Stimulated activated CD8-positive, alpha-beta memory T cell treated with anti-CD3 and anti-CD28 coated beads, Interleukin-15, amount 100 ng/mL, for 48 hours (primary cell): ENCODE measurements around the gene STK26.
"Not testable (repeated sequence)": the region's sequence is repeated elsewhere in the genome, so short reads cannot be mapped to it uniquely, and the experiment has no call there.

Source experiments
- DNase-seq, 2 donors: peaks; one replicate each; pipeline ENCODE4 v3.0.0-alpha.2; 2020; ENCODE audit warnings: low read depth in 2 of 2

The STK26 gene

DNA sequence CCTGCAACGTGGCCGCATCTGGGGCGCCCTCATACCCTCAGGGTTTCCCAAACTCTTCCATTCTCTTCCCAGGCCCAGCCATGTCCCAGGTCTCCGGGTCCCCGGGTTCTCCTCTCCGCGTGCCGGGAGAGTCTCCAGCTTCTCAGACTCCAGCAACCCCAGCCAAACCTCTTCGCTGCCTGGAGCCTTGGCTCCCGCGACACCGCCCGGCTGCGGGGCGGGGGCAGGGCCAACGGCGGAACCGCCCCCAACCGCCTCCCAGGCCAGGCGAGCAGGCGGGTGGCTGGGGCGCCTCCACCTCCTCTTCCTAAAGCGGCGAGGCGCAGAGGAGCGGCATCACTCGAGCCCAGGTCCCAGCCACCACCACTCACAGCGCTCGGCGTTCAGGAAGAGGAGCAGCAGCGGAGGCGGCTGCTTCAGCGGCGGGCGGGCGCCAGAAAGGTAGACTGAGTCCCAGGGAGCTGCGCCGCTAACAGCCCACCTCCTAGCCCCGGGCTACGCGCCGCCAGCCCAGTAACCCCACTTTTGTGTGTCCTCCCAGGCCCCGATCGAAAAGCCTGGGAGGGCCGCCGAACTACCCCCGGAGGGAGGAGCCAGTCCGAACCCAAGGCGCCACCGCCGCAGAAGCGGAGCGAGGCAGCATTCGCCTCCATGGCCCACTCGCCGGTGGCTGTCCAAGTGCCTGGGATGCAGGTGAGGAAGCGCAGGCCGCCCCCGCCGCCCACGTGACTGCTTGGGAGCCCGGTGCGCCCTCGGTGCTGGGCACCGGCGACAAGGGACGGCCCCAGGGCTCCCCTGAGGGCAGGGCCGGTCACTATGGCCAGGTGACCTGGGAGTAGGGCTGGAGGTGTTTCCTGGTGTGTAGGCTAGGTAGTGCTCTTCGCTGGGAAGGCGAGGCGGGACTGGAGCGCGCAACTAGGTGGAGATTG lies at the start of gene STK26:
TSS of gene STK26 (plus strand) at position 336 of the 929 bp plus-strand sequence. CDS start at position 652, 316 bp downstream.
- DNase-seq, result peak; percentile 71 to 74

DNA sequence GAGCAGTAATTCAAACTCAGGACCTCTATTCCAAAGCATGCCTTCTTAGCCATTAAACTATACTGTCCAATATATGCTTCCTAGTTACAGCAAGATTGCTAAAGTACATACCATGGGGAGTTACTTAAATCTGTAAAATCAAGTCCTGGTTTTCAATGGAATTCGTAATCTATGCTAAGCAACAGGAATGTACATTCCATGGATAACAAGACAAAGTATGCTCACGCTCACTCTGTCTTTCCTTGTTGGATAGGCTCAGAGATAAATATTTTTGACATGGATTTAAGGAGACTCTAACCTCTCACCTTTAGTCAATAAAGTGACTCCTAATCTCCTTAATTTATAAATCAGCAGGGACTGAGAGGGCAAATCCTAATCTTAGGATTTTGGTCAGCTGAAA lies 47.3 kb upstream of the STK26 start:
- no peak for DNase-seq

DNA sequence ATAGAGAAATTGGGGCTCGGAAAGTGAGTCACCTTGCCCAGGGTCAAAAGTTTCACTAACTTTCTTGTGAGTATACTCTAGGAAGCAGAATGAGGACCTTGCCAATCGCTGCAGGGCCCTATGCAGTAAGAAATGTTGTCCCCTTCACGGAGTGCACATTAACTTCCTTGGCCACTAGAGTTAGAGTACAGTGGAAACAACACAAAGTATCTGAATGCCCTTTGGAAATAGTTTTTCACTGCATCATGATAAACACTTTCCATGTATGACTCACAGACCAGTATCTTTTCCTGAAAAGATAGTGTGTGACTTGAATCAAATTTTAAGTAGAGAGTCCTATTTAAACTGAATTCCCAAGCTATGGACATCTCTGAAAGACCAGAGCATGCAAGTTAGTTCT lies 45.5 kb upstream of the STK26 start:
- DNase-seq, result no peak

DNA sequence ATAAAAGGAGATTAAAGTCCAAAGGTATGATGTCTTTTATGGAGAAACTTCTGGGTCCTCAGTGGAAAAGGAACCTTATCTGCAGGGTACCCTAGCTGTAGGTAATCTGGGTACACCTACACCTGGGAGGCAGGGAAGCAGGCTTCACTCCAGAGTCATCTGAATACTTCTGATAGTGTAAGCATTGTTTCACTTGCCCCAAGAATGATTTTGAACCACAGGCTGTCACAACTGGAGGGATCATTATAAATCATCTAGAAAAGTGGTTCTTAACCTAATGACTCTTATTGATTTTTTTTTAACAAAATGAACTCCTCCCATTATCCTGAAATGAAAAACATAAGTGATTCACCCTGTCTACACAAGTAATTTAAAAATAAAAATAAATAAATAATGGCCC lies 44.0 kb upstream of the STK26 start:
- no peak for DNase-seq

DNA sequence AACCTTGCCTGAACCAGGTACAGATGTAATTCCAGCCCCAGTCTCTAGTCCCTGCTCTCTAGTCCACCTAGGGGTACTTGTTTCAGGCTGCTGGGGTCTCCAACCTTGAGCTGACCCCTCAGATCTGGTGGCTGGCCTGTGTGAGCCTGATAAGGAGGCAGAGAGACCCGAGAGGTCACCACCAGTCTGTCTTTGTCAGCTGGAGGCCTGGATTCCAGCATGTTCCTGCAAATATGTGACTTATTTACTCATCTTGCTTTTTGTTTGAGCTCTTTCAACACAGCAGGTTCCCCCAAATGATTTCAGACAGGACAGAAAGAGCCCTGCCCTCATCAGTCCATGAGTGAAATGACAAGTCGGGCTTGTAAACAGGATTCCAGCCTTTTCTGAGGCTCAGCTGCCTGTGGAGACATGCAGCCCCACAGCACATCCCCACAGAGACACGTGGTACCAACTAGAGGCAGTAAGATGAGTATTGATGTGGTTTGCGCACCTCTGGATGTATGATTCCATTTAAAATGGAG lies 37.5 kb upstream of the STK26 start:
- no peak for DNase-seq

DNA sequence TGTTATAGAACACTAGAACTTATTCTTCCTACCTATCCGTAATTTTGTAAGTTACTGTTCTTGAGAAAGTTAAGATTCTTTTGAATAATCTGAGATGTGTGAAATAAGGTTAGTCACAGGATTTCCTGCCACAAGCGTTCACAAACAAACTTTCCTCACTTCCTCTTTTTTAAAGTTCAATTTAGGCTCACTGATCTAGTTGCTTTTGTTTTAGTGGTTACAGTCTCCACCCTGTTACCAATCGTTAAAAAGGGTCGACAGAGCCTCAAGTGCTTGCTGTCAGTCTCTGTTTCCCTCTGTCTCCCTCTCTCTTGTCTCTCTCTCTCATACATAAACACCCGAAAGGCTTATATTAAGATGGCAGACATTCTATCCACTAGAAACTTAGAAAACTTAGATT lies 35.9 kb upstream of the STK26 start:
- no peak for DNase-seq

DNA sequence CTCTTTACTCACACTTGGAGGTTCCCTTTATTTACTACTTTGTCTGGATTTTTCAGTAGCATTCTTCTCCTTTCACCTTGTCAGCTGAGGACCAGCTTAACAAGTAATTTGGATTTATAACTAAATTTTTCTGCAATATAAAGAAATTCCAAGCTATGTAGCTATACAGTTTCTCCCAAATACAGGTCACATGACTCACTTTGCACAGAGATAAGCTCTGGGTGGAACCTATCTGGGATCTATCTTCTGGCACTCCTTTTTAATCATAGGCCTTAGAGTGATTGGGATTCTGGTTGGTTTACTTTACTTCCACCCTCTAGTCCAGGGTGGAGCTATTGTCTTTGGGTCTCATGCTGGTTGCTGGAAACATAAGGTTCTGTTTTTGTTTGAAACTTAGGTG lies 34.9 kb upstream of the STK26 start:
- DNase-seq, result no peak

DNA sequence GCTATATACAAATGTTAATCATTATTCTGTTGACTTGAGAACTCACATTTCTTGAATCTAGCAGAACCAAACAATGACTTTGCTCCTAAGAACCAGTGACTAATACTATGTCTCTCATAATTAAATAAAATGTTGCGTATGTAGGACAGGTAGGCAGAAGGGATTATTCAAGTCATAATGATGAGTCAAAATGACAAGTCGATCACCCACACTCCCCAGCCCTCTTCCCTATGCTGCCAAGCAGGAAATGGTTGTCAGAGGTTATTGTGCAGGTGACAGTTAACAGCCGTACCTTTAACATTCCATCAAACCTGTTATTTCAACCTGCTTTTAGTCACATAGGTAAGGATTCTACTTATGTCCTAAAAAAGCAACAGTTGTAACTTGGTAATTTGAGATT lies 22.0 kb upstream of the STK26 start:
- no peak for DNase-seq

DNA sequence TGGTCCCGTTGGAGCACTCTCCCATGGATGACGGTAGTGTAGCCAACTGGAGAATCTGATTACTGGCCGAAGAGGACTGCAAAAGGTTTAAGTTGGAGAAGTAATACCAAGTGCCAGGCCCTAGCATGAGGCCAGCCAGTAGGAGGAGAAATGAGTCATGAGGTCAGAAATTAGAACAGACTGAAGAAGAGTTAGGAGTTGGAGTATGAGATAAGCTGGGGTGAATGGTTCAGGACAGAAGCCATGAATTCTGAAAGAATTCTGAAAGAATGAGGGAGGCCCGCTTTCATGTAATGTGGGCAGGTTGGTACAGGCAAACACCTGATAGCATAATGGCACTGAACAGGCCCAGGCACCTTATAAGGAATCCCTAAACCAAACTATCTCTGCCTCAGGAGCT lies 18.4 kb upstream of the STK26 start:
- DNase-seq, result no peak

DNA sequence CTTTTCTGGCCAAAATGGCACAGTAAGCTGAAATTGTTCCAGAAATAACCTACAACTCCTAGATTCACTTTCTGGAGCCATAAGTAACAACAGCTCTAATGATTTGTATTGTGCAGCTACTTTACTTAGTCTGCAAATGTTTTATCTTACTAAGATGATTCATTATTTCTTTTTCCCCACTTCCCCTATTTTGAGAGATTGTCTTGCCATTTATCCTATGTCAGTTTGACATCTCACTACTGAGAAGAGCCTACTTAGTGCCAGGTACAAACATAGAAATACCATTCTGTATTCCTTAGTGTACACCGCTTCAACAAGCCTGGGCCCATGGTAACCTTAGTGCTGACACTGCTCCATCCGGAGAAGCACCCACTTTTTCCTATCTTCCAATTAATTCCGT lies 13.8 kb upstream of the STK26 start:
- DNase-seq, result no peak

DNA sequence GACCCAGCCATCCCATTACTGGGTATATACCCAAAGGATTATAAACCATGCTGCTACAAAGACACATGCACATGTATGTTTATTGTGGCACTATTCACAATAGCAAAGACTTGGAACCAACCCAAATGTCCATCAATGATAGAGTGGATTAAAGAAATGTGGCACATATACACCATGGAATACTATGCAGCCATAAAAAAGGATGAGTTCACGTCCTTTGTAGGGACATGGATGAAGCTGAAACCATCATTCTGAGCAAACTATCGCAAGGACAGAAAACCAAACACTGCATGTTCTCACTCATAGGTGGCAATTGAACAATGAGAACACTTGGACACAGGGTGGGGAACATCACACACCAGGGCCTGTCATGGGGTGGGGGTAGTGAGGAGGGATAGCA lies 12.9 kb upstream of the STK26 start:
- not testable (repeated sequence) for DNase-seq

DNA sequence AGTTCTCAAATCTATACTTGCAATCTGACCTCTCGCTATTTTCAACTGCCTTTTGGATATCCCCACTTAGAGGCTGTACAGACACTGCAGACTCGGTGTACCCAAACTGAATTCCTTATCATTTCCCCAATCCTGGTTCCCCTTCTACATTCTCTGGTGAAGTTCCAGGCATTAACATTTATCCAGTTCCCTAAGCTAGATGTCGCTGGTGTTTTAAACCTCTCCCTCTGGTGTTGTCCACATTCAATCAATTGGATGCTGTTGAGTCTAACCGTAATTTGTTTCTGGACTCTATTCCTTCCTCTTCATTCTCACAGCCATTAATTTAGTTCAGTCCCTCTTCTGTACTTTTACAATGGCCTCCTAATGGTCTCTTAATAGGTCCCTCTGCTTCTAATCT lies 7.2 kb upstream of the STK26 start:
- DNase-seq, result no peak

DNA sequence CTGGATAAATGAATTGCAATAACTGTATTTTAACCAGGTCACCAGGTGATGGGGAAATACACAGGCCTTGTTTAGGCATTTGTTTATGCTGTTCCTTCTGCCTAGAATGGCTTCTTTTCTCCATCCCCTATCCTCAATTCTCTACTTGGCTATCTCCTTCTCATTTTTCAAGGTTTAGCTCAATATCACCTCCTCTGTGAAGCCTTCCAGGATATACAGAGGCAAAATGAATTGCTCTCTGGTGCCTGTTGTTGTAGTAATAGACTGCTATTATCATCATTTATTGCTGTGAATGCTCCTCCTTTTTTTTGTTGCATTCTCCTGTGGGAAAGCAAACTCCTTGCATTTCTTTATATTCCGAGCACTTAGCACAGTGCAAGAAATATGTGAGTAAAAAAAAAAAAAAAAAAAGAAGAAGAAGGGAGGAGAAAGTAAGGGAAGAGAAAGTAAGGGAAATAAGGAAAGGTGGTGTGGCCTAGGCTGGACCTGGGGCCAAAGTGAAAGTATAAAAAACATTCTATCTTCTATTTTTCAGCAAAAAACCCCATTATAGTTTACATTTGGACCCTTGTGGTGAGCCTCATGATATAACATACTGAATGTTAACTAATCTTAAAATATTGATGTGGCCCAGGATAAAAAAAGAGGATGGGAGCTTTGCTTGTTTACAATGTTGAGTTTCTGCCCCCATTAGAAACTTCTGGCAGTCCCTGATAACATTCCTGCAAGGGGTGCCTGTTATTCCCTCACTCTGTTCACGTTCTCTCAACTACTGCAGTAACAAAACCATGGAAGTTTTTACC lies 6.3 kb upstream of the STK26 start:
- no peak for DNase-seq

DNA sequence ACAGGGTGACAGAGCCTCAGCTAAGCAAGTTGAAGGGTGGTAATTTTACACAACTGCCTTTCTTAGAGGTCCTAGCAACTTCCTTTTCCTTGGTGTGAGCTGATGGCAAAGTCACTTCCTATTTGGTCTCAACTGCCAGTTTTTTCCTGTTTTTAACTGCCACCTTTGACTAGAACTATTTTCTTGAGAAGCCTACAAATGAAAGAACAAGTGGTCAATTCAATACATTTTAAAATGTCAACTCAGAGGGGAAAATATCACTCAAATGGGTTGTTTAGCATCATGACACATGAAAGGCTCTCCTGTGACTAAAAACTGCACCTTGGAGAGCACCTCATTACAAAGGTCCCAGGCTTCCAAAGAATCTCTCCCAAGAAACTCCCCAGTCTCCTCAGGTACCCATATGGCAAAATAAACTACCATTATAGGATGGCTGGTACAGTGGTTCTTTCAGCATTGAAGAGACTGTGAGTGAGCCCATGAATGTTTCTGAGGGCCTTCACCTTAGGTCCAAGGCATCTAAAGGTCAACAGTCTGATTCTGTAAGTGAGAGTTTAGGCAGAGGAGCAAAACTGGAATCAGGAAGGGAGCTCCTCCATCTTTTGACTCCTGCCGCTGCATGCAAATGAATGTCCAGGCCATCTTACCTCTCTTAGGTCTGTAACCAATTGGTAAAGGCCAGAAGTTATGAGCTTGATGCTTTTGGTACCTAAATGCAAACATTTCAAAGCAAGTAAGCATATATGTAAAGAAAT lies 5.5 kb upstream of the STK26 start:
- DNase-seq, result no peak

DNA sequence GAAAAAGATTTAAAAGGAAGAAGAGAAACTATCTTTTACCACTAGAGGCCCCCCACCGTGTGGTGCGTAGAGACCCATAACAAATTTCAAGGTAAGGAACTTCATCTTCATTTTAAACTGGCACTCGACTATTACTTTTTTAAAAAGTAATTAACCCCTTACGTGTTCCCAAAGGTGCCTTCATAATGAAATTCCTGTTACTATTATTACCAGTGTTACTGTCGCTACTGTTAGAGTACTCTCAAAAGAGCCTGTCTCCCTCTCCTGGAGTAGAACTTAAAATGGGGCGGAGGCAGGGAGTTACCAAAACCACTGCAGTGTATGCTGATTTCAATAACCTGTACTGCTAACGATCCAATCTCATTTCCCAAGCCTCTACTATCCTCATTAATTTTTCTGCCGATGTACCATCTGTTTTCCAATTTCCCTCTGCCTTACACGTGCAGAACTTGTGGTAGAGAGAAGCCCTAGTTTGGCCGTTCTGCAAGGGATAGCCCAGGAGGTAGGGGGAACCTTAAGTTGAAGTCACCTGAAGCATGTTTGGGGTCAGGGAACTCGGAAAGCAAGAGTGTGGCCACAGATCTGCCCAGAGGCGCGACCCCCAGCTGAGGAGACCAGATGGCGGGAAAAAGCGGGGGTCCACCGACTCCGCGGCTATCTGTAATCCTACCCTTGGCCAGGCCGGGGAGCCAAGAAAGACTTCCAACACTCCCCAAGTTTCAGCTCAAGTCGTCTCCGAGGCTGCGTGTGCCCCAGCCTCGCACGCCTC lies 720 bp upstream of the STK26 start:
- no peak for DNase-seq

DNA sequence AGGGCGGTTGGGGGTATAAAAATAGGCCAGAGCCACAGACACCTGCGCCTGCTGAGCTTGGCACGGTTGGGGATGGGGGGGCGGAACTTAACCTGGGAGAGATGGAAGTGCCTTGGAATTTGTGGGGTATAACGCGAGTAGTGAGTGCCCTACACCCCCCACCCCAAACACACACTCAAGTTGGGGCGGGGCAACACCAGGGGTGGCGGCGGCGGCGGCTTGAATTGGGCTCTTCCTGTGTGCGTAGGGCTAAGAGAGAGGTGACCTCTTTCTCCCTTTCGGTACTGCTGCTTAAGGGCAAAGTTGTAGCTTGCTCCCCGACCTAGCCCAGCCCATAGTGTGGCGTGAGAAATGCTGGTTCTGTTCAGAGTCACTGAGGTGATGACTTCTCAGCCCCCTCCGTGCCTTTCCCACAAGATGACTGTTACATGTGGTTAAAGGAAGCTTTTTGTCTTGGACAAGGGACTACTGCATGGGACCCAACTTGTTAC lies 839 bp downstream of the STK26 start:
- peak; percentile 55 to 58 for DNase-seq

DNA sequence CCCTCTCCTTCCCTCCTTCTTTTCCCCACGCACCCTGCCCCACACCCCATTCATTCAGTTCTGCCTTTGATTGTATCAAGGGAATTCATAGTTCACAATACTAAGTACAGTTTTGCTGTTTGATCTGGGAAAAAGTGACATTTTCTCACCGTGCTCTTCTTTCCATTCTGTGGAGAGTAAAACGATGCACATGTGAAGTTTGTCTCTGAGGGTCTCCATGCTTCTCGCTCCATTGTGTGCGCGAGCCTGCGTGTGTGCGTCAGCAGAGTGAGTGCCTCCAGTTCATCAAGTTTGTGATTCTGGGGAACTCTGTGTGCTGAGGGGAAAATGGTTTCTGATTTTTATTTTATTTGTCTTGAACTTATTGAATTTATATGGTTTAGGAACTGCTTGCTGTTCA lies 1.9 kb downstream of the STK26 start:
- no peak for DNase-seq

DNA sequence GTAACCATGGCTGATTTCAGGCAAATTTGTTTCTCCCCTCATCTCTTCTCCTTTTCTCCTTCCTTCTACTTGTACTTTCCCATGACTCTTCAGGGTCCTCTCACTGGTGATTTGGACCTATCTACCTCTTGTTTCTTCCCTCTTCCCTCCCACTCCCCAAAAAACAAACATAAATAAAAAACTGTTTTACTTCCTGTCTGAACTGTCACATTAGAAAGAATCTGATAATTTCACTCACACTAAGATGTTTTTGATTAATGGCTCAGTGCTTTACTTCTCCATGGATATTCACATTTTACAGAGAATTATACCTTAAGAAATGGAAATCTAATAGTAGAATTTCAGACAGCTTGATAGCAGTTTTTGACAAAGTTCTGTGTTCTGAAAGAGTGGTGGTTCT lies 7.2 kb downstream of the STK26 start:
- DNase-seq, result no peak

DNA sequence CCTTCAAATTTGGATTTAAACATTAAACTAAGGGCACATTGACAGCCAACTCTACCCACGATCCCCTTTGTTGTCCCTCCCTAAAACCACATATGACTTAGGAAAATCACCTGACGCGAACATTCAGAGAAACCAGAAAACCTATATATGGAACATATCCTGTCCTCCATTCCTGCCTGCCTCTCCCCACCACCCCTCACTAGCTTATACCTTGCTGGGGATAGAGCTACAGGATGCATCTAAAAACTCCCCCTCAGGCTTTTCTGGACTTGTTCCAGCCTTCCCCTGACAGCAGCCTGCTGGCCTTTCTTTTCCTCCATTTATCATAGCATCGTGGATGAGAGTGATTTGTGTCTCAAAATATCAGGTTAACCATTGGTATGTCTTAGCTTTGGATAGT lies 8.8 kb downstream of the STK26 start:
- DNase-seq, result no peak

DNA sequence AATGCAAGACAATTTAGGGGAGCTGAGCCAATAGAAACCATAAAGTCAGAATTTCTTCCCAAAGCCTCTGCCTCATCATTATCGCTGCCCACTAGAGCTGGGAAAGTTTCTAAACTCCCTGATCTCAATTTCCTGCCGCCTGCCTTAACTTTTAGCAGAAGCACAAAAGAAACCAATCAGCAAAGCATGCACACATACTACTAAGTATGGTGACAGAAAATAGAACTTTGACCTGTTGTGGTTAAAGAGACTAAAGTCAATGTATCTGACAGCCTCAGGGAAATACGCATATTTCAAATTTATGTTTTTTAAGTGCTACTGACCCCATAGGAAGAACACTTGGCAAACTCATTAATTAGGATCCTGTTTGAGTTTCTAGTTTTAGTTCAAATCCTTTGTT lies 10.1 kb downstream of the STK26 start:
- no peak for DNase-seq

DNA sequence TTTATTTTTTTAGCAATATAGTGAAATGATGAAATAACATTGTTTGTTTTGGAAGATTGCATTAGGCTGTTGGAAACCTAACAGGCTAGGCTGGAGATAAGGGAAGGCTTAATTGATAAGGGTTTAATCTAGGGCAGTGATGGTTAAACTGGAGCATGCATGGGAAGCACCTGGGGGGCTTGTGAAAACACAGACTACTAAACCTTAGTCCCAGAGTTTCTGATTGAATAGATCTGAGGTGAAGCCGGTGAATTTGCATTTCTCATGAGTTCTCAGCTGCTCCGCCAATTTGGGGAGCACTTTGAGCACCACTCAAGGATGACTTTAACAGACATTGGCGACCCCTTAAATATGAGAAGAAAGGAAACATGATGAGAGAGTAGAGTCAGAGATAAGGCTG lies 11.5 kb downstream of the STK26 start:
- no peak for DNase-seq
